Rectal smooth muscle tissue (tissue), 1 donor: Measurements from ENCODE around the gene KCNJ6.

Experiments
- H3K27ac ChIP-seq: one replicate; pipeline ENCODE4 v1.7.0; 2013; ENCODE audit warnings: low read depth, low read length, inconsistent platforms
- H3K27me3 ChIP-seq: one replicate; pipeline ENCODE4 v1.7.0; 2013; ENCODE audit warnings: low read length; ENCODE audit not compliant: control insufficient read depth, insufficient read depth
- H3K36me3 ChIP-seq: one replicate; pipeline ENCODE4 v1.7.0; 2013; ENCODE audit warnings: low read length; ENCODE audit not compliant: control insufficient read depth, insufficient read depth
- H3K4me1 ChIP-seq: one replicate; pipeline ENCODE4 v1.7.0; 2013; ENCODE audit warnings: low read length; ENCODE audit not compliant: control insufficient read depth, insufficient read depth
- H3K4me3 ChIP-seq: one replicate; pipeline ENCODE4 v1.7.0; 2013; ENCODE audit warnings: low read length
- H3K9ac ChIP-seq: one replicate; pipeline ENCODE4 v1.7.0; 2013; ENCODE audit warnings: low read length

The KCNJ6 gene

GRCh38 chr21:37827913-37828312 lies 88.3 kb downstream of the KCNJ6 start:
- Histone ChIP-seq H3K27ac (no peak overlapping the region), H3K9ac (no peak overlapping the region), H3K4me3 (no peak overlapping the region), H3K27me3 (peaks cover 2% of the 10 kb centered on the region), H3K4me1 (no peaks in the 10 kb centered on the region), H3K36me3 (no peaks in the 10 kb centered on the region)

- Histone ChIP-seq H3K4me1 (no peaks in the 10 kb centered on the region), H3K27me3 (no peaks in the 10 kb centered on the region), H3K9ac (no peak overlapping the region), H3K4me3 (no peak overlapping the region), H3K36me3 (no peaks in the 10 kb centered on the region), H3K27ac (no peak overlapping the region)
Observed at GRCh38 chr21:37821786-37822450, 94.3 kb downstream of the KCNJ6 start.

- Histone ChIP-seq H3K9ac (no peak overlapping the region), H3K27me3 (no peaks in the 10 kb centered on the region), H3K36me3 (no peaks in the 10 kb centered on the region), H3K4me3 (no peak overlapping the region), H3K27ac (no peak overlapping the region), H3K4me1 (no peaks in the 10 kb centered on the region)
Observed at GRCh38 chr21:37821092-37821491, 95.2 kb downstream of the KCNJ6 start.

- H3K4me1 ChIP-seq: no peaks in the 10 kb centered on the region
- H3K9ac ChIP-seq: no peak overlapping the region
- no peak overlapping the region for H3K27ac ChIP-seq
- H3K27me3 ChIP-seq: no peaks in the 10 kb centered on the region
- no peak overlapping the region for H3K4me3 ChIP-seq
- H3K36me3 ChIP-seq: no peaks in the 10 kb centered on the region
Observed at GRCh38 chr21:37819372-37819771, 96.9 kb downstream of the KCNJ6 start.

GRCh38 chr21:37817242-37817641 lies 99.0 kb downstream of the KCNJ6 start:
- Histone ChIP-seq H3K9ac (no peak overlapping the region), H3K36me3 (no peaks in the 10 kb centered on the region), H3K4me3 (no peak overlapping the region), H3K4me1 (no peaks in the 10 kb centered on the region), H3K27ac (no peak overlapping the region), H3K27me3 (no peaks in the 10 kb centered on the region)

- Histone ChIP-seq H3K4me3 (no peak overlapping the region), H3K27ac (no peak overlapping the region), H3K36me3 (no peaks in the 10 kb centered on the region), H3K4me1 (no peaks in the 10 kb centered on the region), H3K27me3 (no peaks in the 10 kb centered on the region), H3K9ac (no peak overlapping the region)
Observed at GRCh38 chr21:37815893-37816292, 100.4 kb downstream of the KCNJ6 start.

GRCh38 chr21:37811711-37812110 lies 104.5 kb downstream of the KCNJ6 start:
- H3K36me3 ChIP-seq: no peaks in the 10 kb centered on the region
- H3K4me1 ChIP-seq: no peaks in the 10 kb centered on the region
- H3K4me3 ChIP-seq: no peak overlapping the region
- no peaks in the 10 kb centered on the region for H3K27me3 ChIP-seq
- no peak overlapping the region for H3K9ac ChIP-seq
- no peak overlapping the region for H3K27ac ChIP-seq

GRCh38 chr21:37808261-37808660 lies 108.0 kb downstream of the KCNJ6 start:
- no peaks in the 10 kb centered on the region for H3K36me3 ChIP-seq
- no peaks in the 10 kb centered on the region for H3K27me3 ChIP-seq
- no peaks in the 10 kb centered on the region for H3K4me1 ChIP-seq
- no peak overlapping the region for H3K9ac ChIP-seq
- no peak overlapping the region for H3K4me3 ChIP-seq
- no peak overlapping the region for H3K27ac ChIP-seq

GRCh38 chr21:37805266-37805665 lies 111.0 kb downstream of the KCNJ6 start:
- no peaks in the 10 kb centered on the region for H3K27me3 ChIP-seq
- no peaks in the 10 kb centered on the region for H3K4me1 ChIP-seq
- no peak overlapping the region for H3K9ac ChIP-seq
- H3K36me3 ChIP-seq: no peaks in the 10 kb centered on the region
- no peak overlapping the region for H3K27ac ChIP-seq
- no peak overlapping the region for H3K4me3 ChIP-seq

GRCh38 chr21:37804001-37804400 lies 112.3 kb downstream of the KCNJ6 start:
- no peak overlapping the region for H3K9ac ChIP-seq
- H3K27ac ChIP-seq: no peak overlapping the region
- H3K4me1 ChIP-seq: no peaks in the 10 kb centered on the region
- H3K27me3 ChIP-seq: no peaks in the 10 kb centered on the region
- no peak overlapping the region for H3K4me3 ChIP-seq
- H3K36me3 ChIP-seq: no peaks in the 10 kb centered on the region

- no peaks in the 10 kb centered on the region for H3K27me3 ChIP-seq
- no peak overlapping the region for H3K27ac ChIP-seq
Observed at GRCh38 chr21:37803101-37803651, 113.1 kb downstream of the KCNJ6 start.

GRCh38 chr21:37800456-37801061 lies 115.7 kb downstream of the KCNJ6 start:
- H3K9ac ChIP-seq: no peak overlapping the region
- no peak overlapping the region for H3K4me3 ChIP-seq
- no peaks in the 10 kb centered on the region for H3K27me3 ChIP-seq
- H3K4me1 ChIP-seq: no peaks in the 10 kb centered on the region
- H3K36me3 ChIP-seq: no peaks in the 10 kb centered on the region
- no peak overlapping the region for H3K27ac ChIP-seq

More at GRCh38 chr21:37803101-37803651, 113.1 kb downstream of the KCNJ6 start:
- no peaks in the 10 kb centered on the region for H3K36me3 ChIP-seq
- H3K9ac ChIP-seq: no peak overlapping the region
- no peak overlapping the region for H3K4me3 ChIP-seq
- no peaks in the 10 kb centered on the region for H3K4me1 ChIP-seq

- H3K4me1 ChIP-seq: no peaks in the 10 kb centered on the region
- no peak overlapping the region for H3K27ac ChIP-seq
- no peak overlapping the region for H3K4me3 ChIP-seq
- H3K27me3 ChIP-seq: no peaks in the 10 kb centered on the region
- H3K9ac ChIP-seq: no peak overlapping the region
- H3K36me3 ChIP-seq: no peaks in the 10 kb centered on the region
Observed at GRCh38 chr21:37800057-37800455, 116.2 kb downstream of the KCNJ6 start.
